Right lung (tissue), 5 donors: ENCODE data around the gene DNAJC9. TPM values are rescaled to one million over a fixed set of nuclear protein-coding genes. Genes with fewer than 3 reads are reported as not detected.

Source experiments
- DNase-seq, 2 donors: peaks; one replicate each; pipeline ENCODE4 v3.0.0-alpha.2; 2013
- polyA plus RNA-seq, 5 donors: library from polyadenylated mRNA; unstranded; fragments of 120-200 nt; gene quantifications; one replicate each; pipeline versions ENCODE4 v1.2.1 to v1.2.3, GENCODE V29; 2013; ENCODE audit warnings: inconsistent platforms in 1 of 5, low replicate concordance in 1 of 5; ENCODE audit not compliant: insufficient read length in 5 of 5, insufficient read depth in 1 of 5

DNAJC9 gene
- polyA plus RNA-seq, 5 donors = 28.9 to 35.1 (median 31.6) TPM

DNA sequence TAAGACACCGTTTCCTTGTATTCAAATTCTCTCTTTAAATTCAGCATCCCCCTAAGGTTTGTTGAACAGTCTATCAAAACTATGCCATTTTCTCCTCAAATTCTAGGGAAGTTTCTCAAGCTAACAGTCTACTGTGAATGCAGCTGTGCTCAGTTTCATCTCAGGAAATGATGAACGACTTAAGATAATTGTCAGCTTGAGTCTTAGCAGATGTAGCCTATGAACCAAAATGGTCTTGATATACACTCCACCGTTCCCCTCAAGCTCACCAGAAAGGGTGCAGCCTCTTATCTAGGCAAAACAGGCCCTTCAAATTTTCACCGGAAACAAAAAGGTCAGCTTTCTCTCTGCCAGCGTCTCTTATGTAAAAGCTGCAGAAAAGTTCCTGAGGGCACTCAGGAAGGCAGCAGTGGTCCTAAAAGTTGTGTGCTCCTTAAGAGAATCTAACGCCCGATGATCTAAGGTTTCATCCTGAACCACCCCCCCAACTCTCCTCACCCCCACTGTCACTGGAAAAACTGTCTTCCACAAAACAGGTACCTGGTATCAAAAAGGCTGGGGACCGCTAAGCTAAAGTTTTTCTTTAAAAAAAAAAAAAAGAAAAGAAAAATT is 2.1 kb downstream of the DNAJC9 start:
- no peak for DNase-seq

- DNase-seq = no peak
These were observed 7.1 kb downstream of the DNAJC9 start for GRCh38 chr10:73239908-73240307.

- no peak for DNase-seq
These were observed 8.0 kb downstream of the DNAJC9 start for GRCh38 chr10:73238990-73239566.

GRCh38 chr10:73234695-73235094 is 12.4 kb downstream of the DNAJC9 start:
- no peak for DNase-seq

DNA sequence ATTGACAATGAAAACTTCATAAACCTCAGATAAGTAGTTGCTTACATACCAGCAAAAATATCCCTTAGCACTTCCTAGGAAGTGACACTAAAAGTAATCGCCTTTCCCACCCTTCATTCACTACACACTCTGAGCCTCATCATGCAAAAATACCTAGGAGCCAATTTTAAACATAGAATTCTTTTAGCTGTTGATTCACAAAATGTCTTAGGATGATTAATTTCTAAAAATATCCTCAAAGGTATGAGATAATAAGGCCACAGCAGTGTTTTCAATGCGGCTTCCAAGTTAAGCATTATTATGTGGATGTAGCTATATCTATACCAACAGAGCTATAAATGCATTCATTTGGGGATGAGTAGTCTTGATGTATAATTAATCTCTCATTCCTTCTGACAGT is 13.2 kb downstream of the DNAJC9 start:
- no peak for DNase-seq

- DNase-seq = no peak
These were observed 14.2 kb downstream of the DNAJC9 start for GRCh38 chr10:73232887-73233286.

DNA sequence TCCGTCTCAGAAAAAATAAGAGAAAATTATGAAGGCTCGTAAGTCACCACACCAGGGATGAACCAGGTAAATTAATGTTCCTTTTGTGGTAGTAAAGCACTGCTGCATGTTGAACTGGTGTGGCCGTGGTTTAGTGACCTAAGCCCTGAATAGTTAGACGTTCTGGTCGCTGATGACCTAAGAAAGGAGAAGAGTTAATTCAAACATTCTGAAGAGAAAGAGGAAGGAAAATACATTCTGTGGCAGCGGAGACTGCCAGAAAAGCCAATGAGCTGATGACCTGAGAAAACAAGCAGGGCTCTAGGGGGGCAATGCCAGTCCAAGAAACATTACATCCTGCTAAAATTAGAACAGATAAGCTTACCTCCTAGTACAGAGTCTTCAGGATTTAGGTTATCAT is 17.5 kb downstream of the DNAJC9 start:
- DNase-seq = no peak

DNA sequence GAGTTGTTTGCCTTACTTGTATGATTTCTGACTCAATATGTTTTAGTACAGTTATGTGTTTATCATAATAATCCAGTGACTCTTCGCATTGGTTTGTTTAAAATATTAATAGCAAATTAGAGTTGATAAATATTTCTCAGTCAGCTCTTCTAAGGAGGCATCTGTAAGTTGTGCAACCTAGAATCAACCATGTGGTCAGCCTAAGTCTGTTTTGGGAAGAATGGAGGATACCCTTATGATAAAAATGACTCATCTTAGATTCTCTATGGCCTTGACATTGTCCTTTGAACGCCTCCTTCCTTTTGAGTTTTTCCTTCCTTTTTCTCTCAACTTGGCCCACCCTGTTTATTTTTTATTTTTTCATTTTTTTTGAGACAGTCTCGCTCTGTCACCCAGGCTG is 18.8 kb downstream of the DNAJC9 start:
- no peak for DNase-seq

GRCh38 chr10:73226663-73227062 is 20.4 kb downstream of the DNAJC9 start:
- no peak for DNase-seq

DNA sequence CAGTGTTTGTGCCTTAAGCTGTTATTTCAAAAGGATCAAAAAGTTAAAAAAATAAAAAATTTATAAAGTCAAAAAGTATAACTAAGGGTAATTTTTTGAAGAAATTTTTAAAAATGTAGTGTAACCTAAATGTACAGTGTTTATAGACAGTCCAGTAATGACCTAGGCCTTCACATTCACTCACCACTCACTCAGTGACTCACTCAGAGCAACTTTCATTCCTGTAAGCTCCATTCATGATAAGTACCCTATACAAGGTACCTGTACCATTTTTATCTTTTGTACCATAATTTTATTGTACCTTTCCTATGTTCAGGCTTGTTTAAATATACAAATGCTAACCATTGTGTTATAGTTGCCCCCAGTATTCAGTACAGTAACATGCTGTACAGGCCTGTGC is 21.5 kb downstream of the DNAJC9 start:
- DNase-seq = no peak

- DNase-seq = no peak
These were observed 26.1 kb downstream of the DNAJC9 start for GRCh38 chr10:73220989-73221388.

DNA sequence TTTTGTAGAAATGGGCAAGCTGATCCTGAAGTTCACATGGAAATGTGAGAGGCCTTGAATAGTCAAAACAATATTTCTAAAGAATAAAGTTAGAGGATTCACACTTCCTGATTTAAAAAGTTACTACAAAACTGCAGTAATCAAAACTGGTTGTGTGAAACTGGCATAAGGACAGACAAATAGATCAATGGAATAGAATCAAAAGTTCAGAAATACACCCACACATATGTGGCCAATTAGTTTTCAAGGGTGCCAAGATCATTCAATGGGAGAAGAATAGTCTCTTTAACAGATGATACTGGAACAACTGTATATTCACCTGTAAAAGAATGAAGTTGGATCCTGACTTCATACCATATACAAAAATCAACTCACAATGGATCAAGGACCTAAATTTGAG is 27.7 kb downstream of the DNAJC9 start:
- DNase-seq = no peak

DNA sequence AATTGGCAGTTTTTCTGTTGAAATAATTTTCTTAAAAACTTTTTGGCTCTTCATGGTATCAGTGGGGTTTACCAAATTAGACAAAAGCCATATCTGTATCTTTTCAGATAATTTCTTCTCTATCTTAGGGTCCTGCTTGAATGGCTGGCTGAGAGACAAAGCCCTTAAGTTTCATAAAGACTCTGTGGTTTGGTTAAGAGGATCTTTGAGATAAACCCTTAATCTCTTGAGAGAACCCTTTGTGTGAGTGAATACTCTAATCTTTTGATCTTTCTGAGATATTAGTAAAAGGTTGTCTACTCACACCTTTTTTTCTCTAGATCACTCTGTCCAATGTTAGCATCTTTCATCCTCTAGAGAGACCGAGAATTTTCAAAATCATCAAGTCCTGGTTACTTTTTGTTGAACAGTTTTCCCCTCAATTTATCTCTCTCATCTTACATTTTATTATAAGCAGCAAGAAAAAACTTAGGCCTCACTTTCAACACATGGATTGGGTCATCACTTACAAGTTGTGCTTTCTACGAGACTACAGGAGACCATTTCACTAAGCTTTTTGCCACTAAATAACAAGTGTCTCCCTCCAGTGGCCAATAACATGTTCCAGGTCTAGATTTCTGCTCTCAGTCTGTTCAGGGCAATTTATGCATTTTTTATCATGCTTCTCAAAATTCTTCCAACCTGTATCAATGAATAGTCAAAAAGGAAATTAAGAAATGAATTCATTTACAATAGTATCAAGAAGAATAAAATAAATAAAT is 28.4 kb downstream of the DNAJC9 start:
- no peak for DNase-seq

- no peak for DNase-seq
These were observed 29.4 kb downstream of the DNAJC9 start for GRCh38 chr10:73217628-73218027.

DNA sequence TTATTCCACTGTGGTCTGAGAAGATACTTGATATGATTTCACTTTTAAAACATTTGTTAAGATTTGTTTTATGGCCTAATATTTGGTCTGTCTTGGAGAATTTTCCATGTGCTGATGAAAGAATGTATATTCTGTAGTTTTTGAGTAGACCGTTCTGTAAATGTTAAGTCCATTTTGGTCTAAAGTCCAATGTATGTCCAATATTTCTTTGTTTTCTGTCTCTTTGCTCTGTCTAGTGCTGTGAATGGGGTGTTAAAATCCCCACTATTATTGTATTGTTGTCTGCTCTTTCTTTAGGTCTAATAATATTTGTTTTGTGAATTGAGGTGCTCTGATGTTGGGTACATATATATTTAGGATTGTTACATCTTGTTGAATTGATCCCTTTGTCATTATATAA is 31.3 kb downstream of the DNAJC9 start:
- no peak for DNase-seq

- DNase-seq = no peak
These were observed 35.8 kb downstream of the DNAJC9 start for GRCh38 chr10:73211106-73211811.

DNA sequence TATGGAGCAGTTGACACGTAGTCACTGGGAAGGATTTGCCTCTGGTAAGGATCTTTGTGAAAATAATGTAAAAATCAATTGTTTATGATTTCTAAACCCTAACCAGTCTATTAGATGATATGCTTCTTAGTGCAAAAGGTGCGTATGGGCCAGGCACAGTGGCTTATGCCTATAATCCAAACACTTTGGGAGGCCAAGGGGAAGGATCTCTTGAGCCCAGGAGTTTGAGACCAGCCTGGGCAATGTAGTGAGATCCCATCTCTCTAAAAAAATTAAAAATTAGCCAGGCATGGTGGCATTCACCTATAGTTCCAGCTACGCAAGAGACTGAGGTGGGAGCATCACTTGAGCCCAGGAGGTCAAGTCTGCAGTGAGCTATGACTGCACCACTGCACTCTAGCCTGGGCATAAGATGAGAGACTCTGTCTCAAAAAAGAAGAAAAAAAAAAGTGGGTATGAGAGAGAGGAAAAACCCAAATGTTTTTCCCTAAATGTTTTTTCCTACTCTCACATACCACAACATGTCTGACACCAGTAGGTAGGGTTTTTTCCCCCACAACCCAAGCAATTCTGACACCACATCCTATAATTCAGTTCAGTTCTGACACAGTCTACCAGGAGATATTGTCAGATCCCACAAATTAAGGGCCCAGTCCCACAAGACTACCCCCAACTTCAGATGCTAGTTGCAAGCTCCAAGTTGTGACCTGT is 36.5 kb downstream of the DNAJC9 start:
- DNase-seq = no peak

GRCh38 chr10:73209705-73210104 is 37.4 kb downstream of the DNAJC9 start:
- DNase-seq = no peak

- DNase-seq = no peak
These were observed 39.2 kb downstream of the DNAJC9 start for GRCh38 chr10:73207883-73208282.

GRCh38 chr10:73206385-73206784 is 40.7 kb downstream of the DNAJC9 start:
- no peak for DNase-seq

DNA sequence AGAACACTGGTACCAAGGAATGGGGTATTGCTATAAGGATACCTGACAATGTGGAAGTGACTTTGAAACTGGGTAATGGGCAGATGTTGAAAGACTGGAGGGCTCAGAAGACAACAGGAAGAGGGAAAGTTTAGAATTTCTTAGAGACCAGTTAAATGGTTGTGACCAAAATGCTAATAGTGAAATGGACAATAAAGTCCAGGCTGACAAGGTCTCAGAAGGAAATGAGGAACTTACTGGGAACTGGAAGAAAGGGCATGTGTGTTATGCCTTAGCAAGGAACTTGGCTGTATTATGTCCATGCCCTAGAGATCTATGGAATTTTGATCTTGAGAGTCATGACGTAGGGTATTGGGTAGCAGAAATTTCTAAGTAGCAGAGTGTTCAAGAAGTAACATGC is 41.2 kb downstream of the DNAJC9 start:
- DNase-seq = no peak

- DNase-seq = no peak
These were observed 42.0 kb downstream of the DNAJC9 start for GRCh38 chr10:73205081-73205480.
